K562 (cell line): ENCODE results near the gene ALKBH2. TPM values are rescaled to one million over a fixed set of nuclear protein-coding genes. Genes with fewer than 3 reads are reported as not detected.

Experiments
- CBFA2T2 ChIP-seq: fragments of 450-650 bp; conservative IDR thresholded peaks from 2 replicates; pipeline ENCODE4 v1.6.1; 2017; ENCODE audit warnings: mild to moderate bottlenecking
- CTCF ChIP-seq, 3 experiments: IDR thresholded peaks in 2 of 3; conservative IDR thresholded peaks in 1 of 3; 2 replicates each; pipeline ENCODE4 v1.5.1; 2011 to 2012; ENCODE audit warnings: low read length in 3 of 3, mild to moderate bottlenecking in 3 of 3, control low read depth in 2 of 3, improper control_type of control experiment in 1 of 3, inconsistent platforms in 1 of 3, low read depth in 1 of 3, mixed read lengths in 1 of 3, moderate library complexity in 1 of 3; ENCODE audit not compliant: insufficient read depth in 2 of 3
- ETS2 ChIP-seq: IDR thresholded peaks from 2 replicates; pipeline ENCODE4 v1.6.1; 2016; ENCODE audit warnings: borderline replicate concordance, missing genetic modification characterization, mild to moderate bottlenecking, moderate library complexity, missing compliant biosample characterization; ENCODE audit not compliant: poor library complexity, severe bottlenecking
- FOXA1 ChIP-seq: fragments of 450-650 bp; IDR thresholded peaks from 2 replicates; pipeline ENCODE4 v1.6.1; 2016; ENCODE audit warnings: mild to moderate bottlenecking, borderline replicate concordance
- FOXP1 ChIP-seq: sonication (generic); formaldehyde crosslinking; IDR thresholded peaks from 2 replicates; pipeline ENCODE4 v1.8.0; 2022; ENCODE audit warnings: mild to moderate bottlenecking, missing genetic modification reagents
- HMG20A ChIP-seq: fragments of 450-650 bp; formaldehyde crosslinking; conservative IDR thresholded peaks from 2 replicates; pipeline ENCODE4 v1.4.0; 2020; ENCODE audit warnings: mild to moderate bottlenecking, mixed read lengths
- HSF4 ChIP-seq: fragments of 250-450 bp; sonication (Bioruptor Pico); IDR thresholded peaks from 2 replicates; pipeline ENCODE4 v2.1.2; 2022; ENCODE audit warnings: mild to moderate bottlenecking, moderate library complexity, borderline replicate concordance
- MBD1 ChIP-seq: fragments of 250-450 bp; sonication (Bioruptor Pico); IDR thresholded peaks from 2 replicates; pipeline ENCODE4 v1.8.0; 2022; ENCODE audit warnings: inconsistent platforms
- MBD2 ChIP-seq: sonication (generic); IDR thresholded peaks from 2 replicates; pipeline ENCODE4 v1.6.1; 2016; ENCODE audit warnings: low read depth, borderline replicate concordance
- MTA3 ChIP-seq: fragments of 450-650 bp; formaldehyde crosslinking; IDR thresholded peaks from 2 replicates; pipeline ENCODE4 v1.6.1; 2017; ENCODE audit warnings: mild to moderate bottlenecking, borderline replicate concordance
- NFYB ChIP-seq: IDR thresholded peaks from 2 replicates; pipeline ENCODE4 v1.6.1; 2011; ENCODE audit warnings: mild to moderate bottlenecking, moderate library complexity; ENCODE audit not compliant: insufficient read length; ENCODE audit errors: extremely low read depth
- NR2C2 ChIP-seq, 2 experiments: fragments of 200-800 bp in 1 of 2; sonication (Bioruptor generic) in 1 of 2; sonication (generic) in 1 of 2; formaldehyde crosslinking in 1 of 2; IDR thresholded peaks; 2 replicates each; pipeline versions ENCODE4 v1.6.1 to v1.8.0; 2016 to 2022; ENCODE audit warnings: mild to moderate bottlenecking in 1 of 2, missing compliant biosample characterization in 1 of 2, missing genetic modification characterization in 1 of 2, missing genetic modification reagents in 1 of 2
- POLR3G ChIP-seq: IDR thresholded peaks from 2 replicates; pipeline ENCODE4 v1.6.1; 2011; ENCODE audit not compliant: insufficient read length, insufficient replicate concordance; ENCODE audit errors: extremely low read depth
- TAF9B ChIP-seq: fragments of 450-650 bp; IDR thresholded peaks from 2 replicates; pipeline ENCODE4 v1.6.1; 2018; ENCODE audit warnings: mild to moderate bottlenecking; ENCODE audit not compliant: partially characterized antibody
- TBP ChIP-seq: optimal IDR thresholded peaks from 2 replicates; pipeline ENCODE3; 2011; ENCODE audit warnings: low read depth, low read length, improper control_type of control experiment
- TCF7 ChIP-seq: sonication (generic); IDR thresholded peaks from 2 replicates; pipeline ENCODE4 v1.6.1; 2016; ENCODE audit warnings: antibody characterized with exemption, borderline replicate concordance
- ZBTB7A ChIP-seq: IDR thresholded peaks from 2 replicates; pipeline ENCODE4 v1.6.1; 2011; ENCODE audit warnings: low read depth, mild to moderate bottlenecking, low read length, moderate library complexity, borderline replicate concordance; ENCODE audit not compliant: control insufficient read depth
- ZBTB9 ChIP-seq: fragments of 450-650 bp; formaldehyde crosslinking; IDR thresholded peaks from 2 replicates; pipeline ENCODE4 v1.4.0; 2020; ENCODE audit warnings: mild to moderate bottlenecking, moderate library complexity
- ZNF589 ChIP-seq: fragments of 200-800 bp; sonication (Bioruptor generic); IDR thresholded peaks from 2 replicates; pipeline ENCODE4 v1.6.1; 2016; ENCODE audit warnings: low read depth, missing genetic modification characterization, missing compliant biosample characterization
- ZNF655 ChIP-seq: fragments of 250-450 bp; sonication (Bioruptor Pico); IDR thresholded peaks from 2 replicates; pipeline ENCODE4 v1.5.0; 2021
- polyA plus RNA-seq, 8 experiments: library from polyadenylated mRNA; depleted of rRNA in 4 of 8; stranded (reverse) in 5 of 8; unstranded in 3 of 8; fragments of >200 nt; fragmentation: Nextera tagmentation in 2 of 8; fragmentation: Illumina TruSeq in 1 of 8; extraction: Ambion mirVana in 2 of 8; extraction: Trizol in 1 of 8; gene quantifications; 2 replicates each; pipeline versions ENCODE4 v1.2.1 to v1.2.3, GENCODE V29; 2011 to 2014; ENCODE audit warnings: inconsistent platforms in 1 of 8, missing spikeins in 1 of 8
- total RNA-seq, 7 experiments: library from RNA; depleted of rRNA in 6 of 7; stranded (reverse); fragments of >200 nt in 6 of 7; fragmentation: Illumina TruSeq in 2 of 7; extraction: Trizol in 2 of 7; gene quantifications; 2 replicates each; pipeline versions ENCODE4 v1.2.1 to v1.2.3, GENCODE V29; 2011 to 2021; ENCODE audit warnings: low replicate concordance in 1 of 7

ALKBH2 gene
- total and polyA plus RNA-seq, 9 of the 15 experiments (the other 6 are each of a cell fraction or from before 2014, with no cell fraction given) = 5.9 to 56.1 (median 41.9) TPM

GRCh38 chr12:109093022-109093918 lies at the start of gene ALKBH2 (continued):
- peak; percentile 80 for TF ChIP-seq NR2C2 (CRISPR knock-in tag; IDR thresholded peaks at IDR 0.05)
- peak; percentile 89 for TF ChIP-seq NR2C2 (tag; IDR thresholded peaks at IDR 0.05)
- no peak for TF ChIP-seq MBD1
- no peak for TF ChIP-seq HMG20A (CRISPR knock-in tag)
- 0 out of 2 replicates have a peak, but pooled peaks have one; percentile 23 for TF ChIP-seq ZBTB9 (CRISPR knock-in tag)
- TF ChIP-seq MTA3 = 0 out of 2 replicates have a peak, but pooled peaks have one; percentile 59
- TF ChIP-seq POLR3G = no peak
- TF ChIP-seq HSF4 (CRISPR knock-in tag) = no peak
- peak; percentile 88 for TF ChIP-seq TBP
- no peak for TF ChIP-seq ETS2 (tag)
- TF ChIP-seq FOXP1 (CRISPR knock-in tag) = peak; percentile 96
- TF ChIP-seq CTCF (IDR thresholded peaks at IDR 0.05 in 2 of 3, conservative IDR thresholded peaks at IDR 0.05 in 1 of 3; ENCODE audit: insufficient read depth in 2 of 3, low read depth in 1 of 3, low read length in 3 of 3) = peak; percentile 95 to 98 (median 98)
- no peak for TF ChIP-seq FOXA1
- no peak for TF ChIP-seq CBFA2T2
- no peak for TF ChIP-seq ZNF589 (CRISPR knock-in tag)
- no peak for TF ChIP-seq ZNF655 (CRISPR knock-in tag)
- TF ChIP-seq ZBTB7A = no peak
- no peak for TF ChIP-seq MBD2
- TF ChIP-seq TCF7 = no peak
- TF ChIP-seq NFYB = no peak
- peak; percentile 67 for TF ChIP-seq TAF9B
